Measurements from ENCODE around the gene MEF2C.

GRCh38 chr5:88881571-88881971, 1.4 kb downstream of the MEF2C start:
- TF ChIP-seq POLR2AphosphoS5 (IDR thresholded peaks at IDR 0.05) (no peak), CTCF (IDR thresholded peaks at IDR 0.05; ENCODE audit: poor library complexity, severe bottlenecking) (no peak)
